Karpas-422 (cell line): ENCODE results near the gene ZFP91. TPM values are rescaled to one million over a fixed set of nuclear protein-coding genes. Genes with fewer than 3 reads are reported as not detected.

ENCODE experiments used
- DNase-seq: peaks from one replicate; pipeline ENCODE4 v3.0.0-alpha.2; 2015
- H2AFZ ChIP-seq: fragments of 200-600 bp; sonication (generic); 2 replicates; pipeline ENCODE4 v1.6.1; 2014; ENCODE audit warnings: antibody characterized with exemption, low read length, mixed read lengths
- H3K27ac ChIP-seq: fragments of 200-600 bp; sonication (generic); 2 replicates; pipeline ENCODE4 v1.5.1; 2014; ENCODE audit warnings: mild to moderate bottlenecking, low read length, moderate library complexity
- H3K27me3 ChIP-seq: fragments of 200-600 bp; sonication (generic); 2 replicates; pipeline ENCODE4 v1.6.1; 2014; ENCODE audit warnings: low read length, mixed read lengths
- H3K36me3 ChIP-seq: fragments of 200-600 bp; sonication (generic); 2 replicates; pipeline ENCODE4 v1.6.1; 2014; ENCODE audit warnings: low read length, mixed read lengths; ENCODE audit not compliant: insufficient read depth
- H3K4me1 ChIP-seq: fragments of 200-600 bp; sonication (generic); 2 replicates; pipeline ENCODE4 v1.6.1; 2014; ENCODE audit warnings: mild to moderate bottlenecking, low read length, mixed read lengths
- H3K4me2 ChIP-seq: fragments of 200-600 bp; sonication (generic); 2 replicates; pipeline ENCODE4 v1.6.1; 2014; ENCODE audit warnings: low read length, low read depth, mild to moderate bottlenecking; ENCODE audit not compliant: poor library complexity, severe bottlenecking
- H3K4me3 ChIP-seq: fragments of 200-600 bp; sonication (generic); 2 replicates; pipeline ENCODE4 v1.5.1; 2014; ENCODE audit warnings: mild to moderate bottlenecking, antibody characterized with exemption, low read length, mixed read lengths
- H3K79me2 ChIP-seq: fragments of 200-600 bp; sonication (generic); 2 replicates; pipeline ENCODE4 v1.6.1; 2014; ENCODE audit warnings: mild to moderate bottlenecking, low read length, mixed read lengths
- H3K9ac ChIP-seq: fragments of 200-600 bp; sonication (generic); 2 replicates; pipeline ENCODE4 v1.6.0; 2014; ENCODE audit warnings: low read length
- H3K9me2 ChIP-seq: fragments of 200-600 bp; sonication (generic), shearing (Covaris generic); replicated peaks from 2 replicates; pipeline ENCODE4 v1.6.0; 2014; ENCODE audit warnings: mild to moderate bottlenecking, low read length, moderate library complexity; ENCODE audit not compliant: insufficient read depth
- H3K9me3 ChIP-seq: fragments of 300-700, 200-600 bp; sonication (generic); 2 replicates; pipeline ENCODE4 v1.6.1; 2014; ENCODE audit warnings: low read length, mixed read lengths
- H4K20me1 ChIP-seq: fragments of 200-600 bp; sonication (generic); 2 replicates; pipeline ENCODE4 v1.6.1; 2014; ENCODE audit warnings: mild to moderate bottlenecking, antibody characterized with exemption, low read length, low read depth; ENCODE audit not compliant: insufficient read depth
- total RNA-seq: library from RNA; depleted of rRNA; stranded (reverse); fragments of >200 nt; shearing (Covaris generic); gene quantifications from 2 replicates; pipeline ENCODE4 v1.2.3, GENCODE V29; 2014; ENCODE audit warnings: low replicate concordance; rRNA removed

Gene ZFP91, protein sequence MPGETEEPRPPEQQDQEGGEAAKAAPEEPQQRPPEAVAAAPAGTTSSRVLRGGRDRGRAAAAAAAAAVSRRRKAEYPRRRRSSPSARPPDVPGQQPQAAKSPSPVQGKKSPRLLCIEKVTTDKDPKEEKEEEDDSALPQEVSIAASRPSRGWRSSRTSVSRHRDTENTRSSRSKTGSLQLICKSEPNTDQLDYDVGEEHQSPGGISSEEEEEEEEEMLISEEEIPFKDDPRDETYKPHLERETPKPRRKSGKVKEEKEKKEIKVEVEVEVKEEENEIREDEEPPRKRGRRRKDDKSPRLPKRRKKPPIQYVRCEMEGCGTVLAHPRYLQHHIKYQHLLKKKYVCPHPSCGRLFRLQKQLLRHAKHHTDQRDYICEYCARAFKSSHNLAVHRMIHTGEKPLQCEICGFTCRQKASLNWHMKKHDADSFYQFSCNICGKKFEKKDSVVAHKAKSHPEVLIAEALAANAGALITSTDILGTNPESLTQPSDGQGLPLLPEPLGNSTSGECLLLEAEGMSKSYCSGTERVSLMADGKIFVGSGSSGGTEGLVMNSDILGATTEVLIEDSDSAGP
- 30.7 and 49.4 TPM in 2 replicates for total RNA-seq

DNA sequence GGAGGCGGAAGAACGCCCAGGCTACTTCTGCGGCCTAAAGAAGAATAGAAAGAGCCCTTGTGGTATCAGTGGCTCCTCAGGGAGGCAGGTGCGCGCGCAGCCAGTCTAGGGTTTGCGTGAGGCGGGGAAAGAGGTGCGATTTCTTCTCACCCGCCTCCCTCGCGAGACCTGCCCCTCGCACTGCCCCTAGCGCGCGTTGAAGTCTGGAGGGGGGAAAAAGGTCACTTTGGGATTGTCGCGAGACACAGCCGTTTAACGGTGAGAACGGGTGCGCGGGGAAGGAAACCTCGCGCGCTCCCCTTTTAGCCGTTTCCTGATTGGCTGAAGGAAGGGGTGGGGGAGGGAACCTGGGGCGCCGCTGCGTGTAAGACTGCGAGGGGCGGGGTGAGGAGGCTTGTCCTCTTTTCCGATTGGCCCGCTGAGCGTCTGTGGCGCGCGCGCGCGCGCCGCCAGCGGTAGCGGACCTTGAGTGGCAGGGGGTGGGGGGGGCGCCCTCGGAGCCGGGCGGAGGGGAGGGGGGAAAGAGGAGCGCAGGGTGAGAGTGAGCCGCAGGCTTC lies at the start of gene ZFP91:
TSS of gene ZFP91 (plus strand) at position 429 of the 557 bp plus-strand sequence. CDS start 219 bp downstream, outside the sequence.
- Histone ChIP-seq H3K9ac (peak within 1 kb of the TSS; percentile 98), H3K27me3 (no peaks in the 10 kb centered on the region), H2AFZ (no peak within 1 kb of the TSS; the same call in 1 of the 2 replicates), H3K9me2 (no peaks in the 10 kb centered on the region), H3K36me3 (peaks cover 13% of the 10 kb centered on the region; the same call in 1 of the 2 replicates), H3K4me3 (peak within 1 kb of the TSS; percentile 85), H3K27ac (peak within 1 kb of the TSS; percentile 97), H3K4me2 (peak within 1 kb of the TSS; percentile 95), H3K4me1 (peaks cover 61% of the 10 kb centered on the region), H3K79me2 (peaks cover 82% of the 10 kb centered on the region), H3K9me3 (no peaks in the 10 kb centered on the region), H4K20me1 (no peaks in the 10 kb centered on the region)
- DNase-seq = peak; percentile 99

DNA sequence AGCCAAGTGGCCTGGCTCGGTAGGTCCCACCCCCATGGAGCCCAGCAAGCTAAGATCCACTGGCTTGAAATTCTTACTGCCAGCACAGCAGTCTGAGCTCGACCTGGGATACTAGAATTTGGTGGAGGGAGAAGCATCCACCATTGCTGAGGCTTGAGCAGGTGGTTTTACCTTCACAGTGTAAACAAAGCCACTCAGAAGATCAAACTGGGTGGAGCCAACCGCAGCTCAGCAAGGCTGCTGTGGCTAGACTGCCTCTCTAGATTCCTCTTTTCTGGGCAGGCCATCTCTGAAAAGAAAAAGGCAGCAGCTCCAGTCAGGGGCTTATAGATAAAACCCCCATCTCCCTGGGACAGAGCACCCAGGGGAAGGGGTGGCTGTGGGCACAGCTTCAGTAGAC lies 48.6 kb upstream of the ZFP91 start:
- no peaks in the 10 kb centered on the region for H3K27me3 ChIP-seq
- H3K27ac ChIP-seq = no peak overlapping the region
- no peak overlapping the region for H3K9ac ChIP-seq
- H3K4me1 ChIP-seq = peaks cover 19% of the 10 kb centered on the region
- no peak for DNase-seq
- H3K9me3 ChIP-seq = no peaks in the 10 kb centered on the region
- no peaks in the 10 kb centered on the region for H4K20me1 ChIP-seq
- H3K4me3 ChIP-seq = no peak overlapping the region
- peaks cover 17% of the 10 kb centered on the region for H3K79me2 ChIP-seq
- H3K36me3 ChIP-seq = peaks cover 37% of the 10 kb centered on the region
- H2AFZ ChIP-seq = no peak overlapping the region
- H3K4me2 ChIP-seq = no peak overlapping the region
- H3K9me2 ChIP-seq = no peaks in the 10 kb centered on the region

DNA sequence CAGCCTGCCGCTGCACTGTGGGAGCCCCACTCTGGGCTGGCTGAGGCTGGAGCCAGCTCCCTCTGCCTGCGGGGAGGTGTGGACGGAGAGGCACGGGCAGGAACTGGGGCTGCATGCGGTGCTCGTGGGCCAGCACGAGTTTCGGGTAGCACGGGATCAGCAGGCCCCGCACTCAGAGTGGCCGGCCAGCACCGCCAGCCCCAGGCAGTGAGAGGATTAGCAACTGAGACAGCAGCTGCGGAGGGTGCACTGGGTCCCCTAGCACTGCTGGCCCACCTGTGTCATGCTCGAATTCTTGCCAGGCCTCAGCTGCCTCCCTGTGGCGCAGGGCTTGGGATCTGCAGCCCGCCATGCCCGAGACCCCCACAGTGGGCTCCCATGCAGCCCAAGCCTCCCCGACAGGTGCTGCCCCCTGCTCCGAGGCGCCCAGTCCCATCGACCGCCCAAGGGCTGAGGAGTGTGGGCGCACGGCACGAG lies 47.0 kb upstream of the ZFP91 start:
- no peaks in the 10 kb centered on the region for H4K20me1 ChIP-seq
- no peak overlapping the region for H3K9ac ChIP-seq
- no peak for DNase-seq
- no peaks in the 10 kb centered on the region for H3K27me3 ChIP-seq
- peaks cover 33% of the 10 kb centered on the region for H3K36me3 ChIP-seq
- H3K4me3 ChIP-seq = no peak overlapping the region
- no peaks in the 10 kb centered on the region for H3K9me2 ChIP-seq
- H2AFZ ChIP-seq = no peak overlapping the region
- H3K9me3 ChIP-seq = no peaks in the 10 kb centered on the region
- H3K79me2 ChIP-seq = peaks cover 20% of the 10 kb centered on the region
- peaks cover 5% of the 10 kb centered on the region for H3K4me1 ChIP-seq
- H3K4me2 ChIP-seq = no peak overlapping the region
- H3K27ac ChIP-seq = no peak overlapping the region

DNA sequence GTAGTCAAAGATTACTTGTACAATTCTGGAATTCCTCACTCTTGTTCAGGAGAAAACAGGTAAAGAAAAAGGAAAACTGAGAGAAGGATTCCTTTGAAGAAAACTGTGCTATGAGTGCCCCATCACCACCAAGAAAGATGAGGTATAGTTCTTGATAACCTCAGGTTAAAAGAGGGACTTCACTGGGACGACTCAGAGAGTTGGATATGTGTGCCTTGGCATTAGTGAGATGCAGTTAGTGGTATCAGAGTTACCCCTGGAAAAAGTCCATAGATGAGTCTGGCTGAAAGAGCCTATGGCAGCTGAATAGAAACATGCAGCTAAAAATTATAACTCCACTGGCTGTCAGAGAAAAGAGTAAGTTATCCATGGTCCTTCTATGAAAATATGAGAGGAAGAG lies 32.0 kb upstream of the ZFP91 start:
- DNase-seq = no peak
- Histone ChIP-seq H3K27me3 (no peaks in the 10 kb centered on the region), H3K9me2 (no peaks in the 10 kb centered on the region), H4K20me1 (no peaks in the 10 kb centered on the region), H3K9me3 (no peaks in the 10 kb centered on the region), H3K27ac (no peak overlapping the region), H3K36me3 (peaks cover 89% of the 10 kb centered on the region), H3K4me3 (no peak overlapping the region), H3K4me1 (no peaks in the 10 kb centered on the region), H2AFZ (no peak overlapping the region), H3K79me2 (peaks cover 17% of the 10 kb centered on the region; the same call in 1 of the 2 replicates), H3K9ac (no peak overlapping the region), H3K4me2 (no peak overlapping the region)

DNA sequence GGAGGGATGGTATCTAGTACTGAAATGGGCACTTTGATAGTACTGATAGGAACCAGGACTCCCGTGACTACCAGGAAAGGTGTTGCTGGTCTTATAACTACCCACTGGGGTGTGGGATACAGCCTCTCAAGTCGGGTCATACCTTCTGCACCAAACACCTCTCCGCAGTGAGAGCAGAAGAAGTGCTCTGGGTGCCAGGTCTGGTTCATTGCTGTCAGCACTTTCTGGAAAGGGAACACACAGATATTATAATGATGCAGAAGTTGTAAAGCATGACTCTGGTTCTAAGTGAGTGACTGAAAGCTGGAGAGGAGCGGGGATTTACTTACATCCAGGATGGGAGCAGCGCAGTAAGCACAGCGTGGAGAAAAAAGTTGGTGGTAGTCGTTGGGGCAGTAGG lies 29.2 kb upstream of the ZFP91 start:
- no peaks in the 10 kb centered on the region for H4K20me1 ChIP-seq

DNA sequence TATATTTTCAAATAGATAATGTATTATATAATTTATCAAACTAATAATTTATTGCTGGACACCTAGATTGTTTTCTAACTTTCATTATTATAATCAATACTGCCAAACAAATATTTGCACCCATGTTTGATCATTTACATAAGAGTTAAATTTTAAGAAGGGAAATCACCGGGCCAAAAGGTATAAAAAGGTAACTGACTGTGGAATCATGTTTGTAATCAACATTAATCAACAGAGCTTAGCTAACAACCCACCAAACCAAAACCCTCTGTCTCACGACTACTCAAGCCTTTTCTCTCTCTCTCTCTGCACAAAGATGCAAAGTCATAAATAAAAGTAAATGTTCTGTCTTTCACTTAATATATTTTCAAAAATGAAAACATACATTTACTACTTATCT lies 18.0 kb upstream of the ZFP91 start:
- DNase-seq = no peak
- H3K27me3 ChIP-seq = no peaks in the 10 kb centered on the region
- H2AFZ ChIP-seq = no peak overlapping the region
- peaks cover 97% of the 10 kb centered on the region for H3K79me2 ChIP-seq
- H3K4me3 ChIP-seq = no peak overlapping the region
- no peaks in the 10 kb centered on the region for H4K20me1 ChIP-seq
- H3K9me3 ChIP-seq = no peaks in the 10 kb centered on the region
- H3K9ac ChIP-seq = no peak overlapping the region
- peaks cover 23% of the 10 kb centered on the region for H3K4me1 ChIP-seq
- no peak overlapping the region for H3K4me2 ChIP-seq
- H3K27ac ChIP-seq = no peak overlapping the region
- no peaks in the 10 kb centered on the region for H3K9me2 ChIP-seq
- H3K36me3 ChIP-seq = peaks cover 66% of the 10 kb centered on the region

More for the DNA sequence above, 29.2 kb upstream of the ZFP91 start:
- no peaks in the 10 kb centered on the region for H3K4me1 ChIP-seq
- H3K27me3 ChIP-seq = no peaks in the 10 kb centered on the region
- no peak overlapping the region for H3K4me2 ChIP-seq
- no peaks in the 10 kb centered on the region for H3K9me2 ChIP-seq
- H3K4me3 ChIP-seq = no peak overlapping the region
- no peak overlapping the region for H3K9ac ChIP-seq
- no peaks in the 10 kb centered on the region for H3K9me3 ChIP-seq
- H3K36me3 ChIP-seq = peaks cover 89% of the 10 kb centered on the region
- H3K27ac ChIP-seq = no peak overlapping the region
- no peak overlapping the region for H2AFZ ChIP-seq
- no peak for DNase-seq
- peaks cover 16% of the 10 kb centered on the region for H3K79me2 ChIP-seq

DNA sequence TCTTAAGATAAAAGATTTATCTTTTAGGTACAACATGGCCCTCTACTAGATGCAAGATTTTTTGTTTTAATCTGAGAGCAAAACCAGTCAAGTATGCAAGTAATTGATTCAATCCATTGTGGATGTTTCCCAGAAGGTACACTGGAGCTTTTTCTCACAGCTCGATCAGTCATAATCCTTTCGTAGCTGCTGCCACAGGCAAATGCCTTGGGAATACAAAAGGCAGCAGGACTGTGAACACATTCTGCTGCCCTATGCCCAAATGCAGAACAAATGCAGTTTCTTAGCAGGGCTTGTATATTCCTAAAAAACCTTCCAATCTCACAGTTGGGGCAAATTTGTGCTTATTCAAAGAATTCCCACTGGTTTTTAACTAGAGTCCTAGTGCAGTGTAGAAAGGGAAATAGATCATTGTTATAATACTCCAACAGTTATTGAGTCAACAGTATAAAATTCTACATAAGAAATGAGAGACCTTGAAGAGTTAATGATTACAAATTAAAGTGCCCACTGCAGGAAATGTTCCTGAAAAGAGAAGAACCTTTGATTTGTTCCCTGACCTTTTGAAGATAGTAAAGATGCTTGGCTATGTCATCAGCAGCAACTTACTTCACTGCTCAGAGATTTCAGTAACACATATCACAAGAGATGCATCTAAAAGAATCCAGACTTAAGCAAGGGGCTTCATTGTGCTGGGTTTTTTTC lies 17.3 kb upstream of the ZFP91 start:
- H3K79me2 ChIP-seq = peaks cover 97% of the 10 kb centered on the region
- H4K20me1 ChIP-seq = no peaks in the 10 kb centered on the region
- no peak overlapping the region for H3K4me2 ChIP-seq
- no peak overlapping the region for H3K27ac ChIP-seq
- no peaks in the 10 kb centered on the region for H3K9me3 ChIP-seq
- H3K9ac ChIP-seq = no peak overlapping the region
- H3K4me3 ChIP-seq = no peak overlapping the region
- H3K9me2 ChIP-seq = no peaks in the 10 kb centered on the region
- no peak overlapping the region for H2AFZ ChIP-seq
- H3K4me1 ChIP-seq = peaks cover 29% of the 10 kb centered on the region
- no peaks in the 10 kb centered on the region for H3K27me3 ChIP-seq
- peaks cover 67% of the 10 kb centered on the region for H3K36me3 ChIP-seq
- DNase-seq = no peak
